K562 (cell line): ENCODE results near the gene ERI2.

Experiments
- CEBPB ChIP-seq: fragments of 450-650 bp; IDR thresholded peaks from 2 replicates; pipeline ENCODE4 v1.6.1; 2016; ENCODE audit warnings: missing genetic modification characterization, missing compliant biosample characterization
- CREB1 ChIP-seq, 2 experiments: sonication (generic) in 1 of 2; formaldehyde crosslinking in 1 of 2; IDR thresholded peaks; 2 replicates each; pipeline versions ENCODE4 v1.6.1 to v1.8.0; 2012 to 2022; ENCODE audit warnings: inconsistent platforms in 1 of 2, mild to moderate bottlenecking in 1 of 2, missing genetic modification reagents in 1 of 2, moderate library complexity in 1 of 2
- GABPA ChIP-seq: fragments of 200-800 bp; sonication (Bioruptor generic); conservative IDR thresholded peaks from 2 replicates; pipeline ENCODE4 v1.6.1; 2016; ENCODE audit warnings: low read depth, missing genetic modification characterization, missing compliant biosample characterization
- JUND ChIP-seq, 2 experiments: IDR thresholded peaks; 2 replicates in 1 of 2; 3 replicates in 1 of 2; pipeline ENCODE4 v1.6.1; 2011; ENCODE audit warnings: borderline replicate concordance in 2 of 2, low read depth in 2 of 2, low read length in 2 of 2, improper control_type of control experiment in 1 of 2, missing biosample characterization in 1 of 2, missing genetic modification characterization in 1 of 2, missing genetic modification reagents in 1 of 2
- ZNF121 ChIP-seq: sonication (generic); formaldehyde crosslinking; conservative IDR thresholded peaks from 2 replicates; pipeline ENCODE4 v1.8.0; 2022; ENCODE audit warnings: missing genetic modification reagents
- ZNF766 ChIP-seq: fragments of 200-800 bp; sonication (Bioruptor generic); conservative IDR thresholded peaks from 2 replicates; pipeline ENCODE4 v1.6.1; 2016; ENCODE audit warnings: missing genetic modification characterization, missing compliant biosample characterization
- TF ChIP-seq, protein P1 (sequence below): sonication (generic); formaldehyde crosslinking; IDR thresholded peaks from 2 replicates; pipeline ENCODE4 v1.8.0; 2023; ENCODE audit warnings: mild to moderate bottlenecking, missing genetic modification reagents
- TF ChIP-seq, protein P2 (sequence below), 3 experiments: IDR thresholded peaks in 2 of 3; conservative IDR thresholded peaks in 1 of 3; 2 replicates each; pipeline ENCODE4 v1.5.1; 2011 to 2012; ENCODE audit warnings: low read length in 3 of 3, mild to moderate bottlenecking in 3 of 3, control low read depth in 2 of 3, improper control_type of control experiment in 1 of 3, inconsistent platforms in 1 of 3, low read depth in 1 of 3, mixed read lengths in 1 of 3, moderate library complexity in 1 of 3; ENCODE audit not compliant: insufficient read depth in 2 of 3

DNA sequence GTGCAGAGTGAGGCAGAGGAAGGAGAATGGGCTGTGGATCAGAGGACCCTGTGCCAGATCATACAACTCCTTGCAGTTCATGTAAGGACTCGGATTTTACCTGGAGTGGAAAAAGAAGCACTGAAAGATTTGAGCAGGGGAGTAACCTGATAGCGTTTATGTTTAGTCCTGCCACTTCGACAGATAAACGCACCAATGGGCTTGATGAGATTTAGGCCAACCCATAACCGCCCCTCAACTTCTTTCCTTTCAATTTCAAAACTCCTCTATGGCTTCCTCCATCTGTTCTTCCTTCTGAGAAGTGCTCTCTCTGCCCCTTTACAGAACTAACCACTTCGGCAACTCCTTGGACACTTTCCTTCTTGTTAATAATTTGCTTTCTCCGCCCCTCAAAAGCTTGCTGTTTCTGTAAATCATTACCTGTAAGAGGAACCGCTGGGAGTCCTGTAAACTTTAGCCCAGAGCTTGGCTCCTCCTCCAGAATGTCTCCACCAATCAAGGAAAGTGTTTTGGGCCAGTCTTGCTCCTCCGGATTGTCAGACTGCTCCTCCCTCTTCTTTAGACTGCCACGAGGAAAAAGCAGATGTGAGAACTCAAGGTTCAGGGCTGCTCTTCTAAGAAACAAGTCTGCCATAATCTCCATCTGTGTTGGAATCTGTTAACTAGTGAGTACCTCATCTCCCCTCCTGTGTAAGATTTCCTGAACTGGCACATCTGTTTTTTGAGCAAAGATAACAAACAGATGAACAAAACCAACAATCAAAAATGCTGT is 42.6 kb downstream of the ERI2 start, which contains the start of gene ACSM3:
- no peak for TF ChIP-seq ZNF121 (CRISPR knock-in tag)
- TF ChIP-seq JUND (IDR thresholded peaks at IDR 0.05; ENCODE audit: borderline replicate concordance, low read depth, low read length), result peak; percentile 2; the same call in 1 of the 2 replicates
- TF ChIP-seq JUND (tag; IDR thresholded peaks at IDR 0.05; ENCODE audit: borderline replicate concordance, low read depth, low read length), result no peak
- TF ChIP-seq CEBPB (tag), result no peak
- peak; percentile 85; the same call in 1 of the 2 replicates for TF ChIP-seq ZNF766 (CRISPR knock-in tag)
- TF ChIP-seq, protein P1, sequence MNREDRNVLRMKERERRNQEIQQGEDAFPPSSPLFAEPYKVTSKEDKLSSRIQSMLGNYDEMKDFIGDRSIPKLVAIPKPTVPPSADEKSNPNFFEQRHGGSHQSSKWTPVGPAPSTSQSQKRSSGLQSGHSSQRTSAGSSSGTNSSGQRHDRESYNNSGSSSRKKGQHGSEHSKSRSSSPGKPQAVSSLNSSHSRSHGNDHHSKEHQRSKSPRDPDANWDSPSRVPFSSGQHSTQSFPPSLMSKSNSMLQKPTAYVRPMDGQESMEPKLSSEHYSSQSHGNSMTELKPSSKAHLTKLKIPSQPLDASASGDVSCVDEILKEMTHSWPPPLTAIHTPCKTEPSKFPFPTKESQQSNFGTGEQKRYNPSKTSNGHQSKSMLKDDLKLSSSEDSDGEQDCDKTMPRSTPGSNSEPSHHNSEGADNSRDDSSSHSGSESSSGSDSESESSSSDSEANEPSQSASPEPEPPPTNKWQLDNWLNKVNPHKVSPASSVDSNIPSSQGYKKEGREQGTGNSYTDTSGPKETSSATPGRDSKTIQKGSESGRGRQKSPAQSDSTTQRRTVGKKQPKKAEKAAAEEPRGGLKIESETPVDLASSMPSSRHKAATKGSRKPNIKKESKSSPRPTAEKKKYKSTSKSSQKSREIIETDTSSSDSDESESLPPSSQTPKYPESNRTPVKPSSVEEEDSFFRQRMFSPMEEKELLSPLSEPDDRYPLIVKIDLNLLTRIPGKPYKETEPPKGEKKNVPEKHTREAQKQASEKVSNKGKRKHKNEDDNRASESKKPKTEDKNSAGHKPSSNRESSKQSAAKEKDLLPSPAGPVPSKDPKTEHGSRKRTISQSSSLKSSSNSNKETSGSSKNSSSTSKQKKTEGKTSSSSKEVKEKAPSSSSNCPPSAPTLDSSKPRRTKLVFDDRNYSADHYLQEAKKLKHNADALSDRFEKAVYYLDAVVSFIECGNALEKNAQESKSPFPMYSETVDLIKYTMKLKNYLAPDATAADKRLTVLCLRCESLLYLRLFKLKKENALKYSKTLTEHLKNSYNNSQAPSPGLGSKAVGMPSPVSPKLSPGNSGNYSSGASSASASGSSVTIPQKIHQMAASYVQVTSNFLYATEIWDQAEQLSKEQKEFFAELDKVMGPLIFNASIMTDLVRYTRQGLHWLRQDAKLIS (CRISPR knock-in tag), result no peak; the same call in 1 of the 2 replicates
- no peak for TF ChIP-seq CREB1 (IDR thresholded peaks at IDR 0.05)
- no peak for TF ChIP-seq CREB1 (CRISPR knock-in tag; IDR thresholded peaks at IDR 0.05)
- TF ChIP-seq, protein P2, sequence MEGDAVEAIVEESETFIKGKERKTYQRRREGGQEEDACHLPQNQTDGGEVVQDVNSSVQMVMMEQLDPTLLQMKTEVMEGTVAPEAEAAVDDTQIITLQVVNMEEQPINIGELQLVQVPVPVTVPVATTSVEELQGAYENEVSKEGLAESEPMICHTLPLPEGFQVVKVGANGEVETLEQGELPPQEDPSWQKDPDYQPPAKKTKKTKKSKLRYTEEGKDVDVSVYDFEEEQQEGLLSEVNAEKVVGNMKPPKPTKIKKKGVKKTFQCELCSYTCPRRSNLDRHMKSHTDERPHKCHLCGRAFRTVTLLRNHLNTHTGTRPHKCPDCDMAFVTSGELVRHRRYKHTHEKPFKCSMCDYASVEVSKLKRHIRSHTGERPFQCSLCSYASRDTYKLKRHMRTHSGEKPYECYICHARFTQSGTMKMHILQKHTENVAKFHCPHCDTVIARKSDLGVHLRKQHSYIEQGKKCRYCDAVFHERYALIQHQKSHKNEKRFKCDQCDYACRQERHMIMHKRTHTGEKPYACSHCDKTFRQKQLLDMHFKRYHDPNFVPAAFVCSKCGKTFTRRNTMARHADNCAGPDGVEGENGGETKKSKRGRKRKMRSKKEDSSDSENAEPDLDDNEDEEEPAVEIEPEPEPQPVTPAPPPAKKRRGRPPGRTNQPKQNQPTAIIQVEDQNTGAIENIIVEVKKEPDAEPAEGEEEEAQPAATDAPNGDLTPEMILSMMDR (IDR thresholded peaks at IDR 0.05 in 2 of 3, conservative IDR thresholded peaks at IDR 0.05 in 1 of 3; ENCODE audit: insufficient read depth in 2 of 3, low read depth in 1 of 3, low read length in 3 of 3), result no peak
- TF ChIP-seq GABPA (tag), result no peak
